ENCODE measurements around the gene DDX51. TPM values are rescaled to one million over a fixed set of nuclear protein-coding genes. Genes with fewer than 3 reads are reported as not detected.

DDX51 gene
- total RNA-seq, 2 experiments from 2014 or later: 58.0 to 59.3 TPM

DNA sequence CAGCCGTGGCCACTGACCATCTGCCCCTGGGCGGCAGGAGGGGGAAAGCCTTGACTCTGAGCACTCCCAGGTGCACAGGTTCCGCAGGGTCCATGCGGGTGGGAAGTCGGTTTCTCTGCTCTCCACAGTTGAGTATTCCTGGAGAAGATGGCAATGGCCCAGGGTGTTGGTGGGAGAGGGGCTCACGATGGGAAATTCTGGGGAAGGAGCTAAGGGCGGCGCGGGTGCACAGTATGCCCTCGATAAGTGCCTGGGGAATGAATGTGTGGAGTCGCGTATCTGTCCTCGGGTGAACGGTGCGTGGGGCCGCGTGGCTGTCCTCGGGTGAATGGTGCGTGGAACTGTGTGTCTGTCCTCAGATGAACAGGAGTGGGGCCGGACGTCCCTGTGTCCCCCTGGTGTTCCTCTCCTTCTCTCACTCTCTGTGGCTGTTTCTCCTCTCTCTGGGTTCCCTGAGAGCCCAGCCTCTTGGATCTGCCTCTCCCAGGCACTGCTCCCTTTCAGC, 38.1 kb upstream of the DDX51 start:
- no peaks in the 10 kb centered on the region for H3K27me3 ChIP-seq (ENCODE audit: control insufficient read depth in 1 of 2, insufficient read depth in 2 of 2, low read length in 2 of 2)
- Mint-ChIP-seq H3K27me3 (no peaks in the 10 kb centered on the region), H3K36me3 (ENCODE audit: low read depth) (peaks cover 13% of the 10 kb centered on the region), H3K4me1 (ENCODE audit: low read depth) (peaks cover 52% of the 10 kb centered on the region), H3K4me3 (no peak overlapping the region), H3K27ac (no peak overlapping the region), H3K9me3 (peaks cover 10% of the 10 kb centered on the region)
- TF ChIP-seq CTCF (IDR thresholded peaks at IDR 0.05): no peak
- peaks cover 44% of the 10 kb centered on the region for H3K4me1 ChIP-seq (ENCODE audit: insufficient read depth, low read length)
- DNase-seq (no peak), ATAC-seq (ENCODE audit: poor library complexity) (no peak)
- ChIA-PET CTCF (no interaction called here), POLR2A (no interaction called here)
- H3K4me3 ChIP-seq (ENCODE audit: low read length): no peak overlapping the region
- no peak overlapping the region for H3K27ac ChIP-seq (ENCODE audit: low read depth in 1 of 2, low read length in 2 of 2)
- peaks cover 3% of the 10 kb centered on the region for H3K36me3 ChIP-seq (ENCODE audit: insufficient read depth, low read length)
- H3K9me3 ChIP-seq (ENCODE audit: control insufficient read depth in 1 of 2, insufficient read depth in 1 of 2, low read length in 2 of 2): peaks cover 0 to 44% of the 10 kb centered on the region in 2 experiments
- intact Hi-C loops (cut with DNase I, micrococcal nuclease): no loop called here

DNA sequence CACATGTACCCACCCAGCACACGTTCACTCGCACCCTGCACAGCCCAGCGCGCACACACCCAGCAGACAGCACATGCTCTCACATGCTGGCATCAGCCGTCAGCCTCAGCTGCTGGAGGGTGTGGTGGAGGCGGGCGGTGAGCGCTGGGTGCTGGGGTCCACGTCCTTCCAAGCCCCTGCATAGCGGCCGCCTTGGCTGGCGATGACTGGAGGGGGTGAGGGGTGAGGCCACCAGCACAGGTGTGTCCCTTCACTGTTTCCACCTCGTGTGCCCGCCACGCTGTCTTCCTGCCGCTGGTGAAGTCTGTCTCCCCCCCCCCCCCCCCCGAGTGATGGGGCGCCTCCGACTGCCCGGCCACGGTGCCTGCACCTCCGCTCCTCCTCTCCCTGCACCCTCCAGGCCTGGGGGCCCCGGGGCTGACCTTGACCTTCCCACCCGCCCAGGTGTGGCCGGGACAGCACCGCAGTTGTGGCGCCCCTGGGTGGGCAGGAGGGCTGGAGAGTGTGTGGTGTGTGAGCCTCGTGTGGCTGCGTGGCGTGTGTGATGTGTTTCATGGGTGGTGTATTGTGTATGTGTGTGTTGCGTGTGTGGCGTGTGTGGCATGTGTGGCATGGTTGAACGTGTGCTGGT, 37.6 kb upstream of the DDX51 start:
- peaks cover 0 to 38% of the 10 kb centered on the region in 2 experiments for H3K9me3 ChIP-seq (ENCODE audit: control insufficient read depth in 1 of 2, insufficient read depth in 1 of 2, low read length in 2 of 2)
- POLR2A ChIA-PET: no interaction called here
- peaks cover 39% of the 10 kb centered on the region for H3K4me1 ChIP-seq (ENCODE audit: insufficient read depth, low read length)
- ATAC-seq (ENCODE audit: poor library complexity) (no peak), DNase-seq (no peak)
- no peak overlapping the region for H3K4me3 ChIP-seq (ENCODE audit: low read length)
- H3K27me3 ChIP-seq (ENCODE audit: control insufficient read depth in 1 of 2, insufficient read depth in 2 of 2, low read length in 2 of 2): no peaks in the 10 kb centered on the region
- Mint-ChIP-seq H3K4me3 (no peak overlapping the region), H3K27ac (no peak overlapping the region), H3K36me3 (ENCODE audit: low read depth) (peaks cover 9% of the 10 kb centered on the region), H3K27me3 (no peaks in the 10 kb centered on the region), H3K4me1 (ENCODE audit: low read depth) (peaks cover 48% of the 10 kb centered on the region), H3K9me3 (peaks cover 10% of the 10 kb centered on the region)
- intact Hi-C loops (cut with DNase I, micrococcal nuclease): no loop called here
- no peaks in the 10 kb centered on the region for H3K36me3 ChIP-seq (ENCODE audit: insufficient read depth, low read length)
- CTCF ChIA-PET: no interaction called here
- TF ChIP-seq CTCF (IDR thresholded peaks at IDR 0.05): no peak
- no peak overlapping the region for H3K27ac ChIP-seq (ENCODE audit: low read depth in 1 of 2, low read length in 2 of 2)

GRCh38 chr12:132180648-132181546, 36.8 kb upstream of the DDX51 start:
- Mint-ChIP-seq H3K4me1 (ENCODE audit: low read depth) (peaks cover 40% of the 10 kb centered on the region), H3K27ac (no peak overlapping the region), H3K4me3 (no peak overlapping the region), H3K9me3 (peaks cover 10% of the 10 kb centered on the region), H3K36me3 (ENCODE audit: low read depth) (peaks cover 5% of the 10 kb centered on the region), H3K27me3 (no peaks in the 10 kb centered on the region)
- ATAC-seq (ENCODE audit: poor library complexity) (no peak), DNase-seq (no peak)
- peaks cover 0 to 31% of the 10 kb centered on the region in 2 experiments for H3K9me3 ChIP-seq (ENCODE audit: control insufficient read depth in 1 of 2, insufficient read depth in 1 of 2, low read length in 2 of 2)
- CTCF ChIA-PET: no interaction called here
- no peak overlapping the region for H3K27ac ChIP-seq (ENCODE audit: low read depth in 1 of 2, low read length in 2 of 2)
- intact Hi-C loops (cut with DNase I, micrococcal nuclease): no loop called here
- POLR2A ChIA-PET: interaction anchor here (3.5 kb wide), 1 partner anchor 8 kb away, joined by 35 read pairs; no protein-coding TSS in a partner anchor
- peaks cover 31% of the 10 kb centered on the region for H3K4me1 ChIP-seq (ENCODE audit: insufficient read depth, low read length)
- no peaks in the 10 kb centered on the region for H3K36me3 ChIP-seq (ENCODE audit: insufficient read depth, low read length)
- TF ChIP-seq CTCF (IDR thresholded peaks at IDR 0.05): no peak
- H3K27me3 ChIP-seq (ENCODE audit: control insufficient read depth in 1 of 2, insufficient read depth in 2 of 2, low read length in 2 of 2): no peaks in the 10 kb centered on the region
- no peak overlapping the region for H3K4me3 ChIP-seq (ENCODE audit: low read length)
